Stimulated activated CD8-positive, alpha-beta memory T cell treated with anti-CD3 and anti-CD28 coated beads, Interleukin-7, amount 100 ng/mL, for 1 hour (primary cell): ENCODE data around the gene FUT3.
"Not testable (repeated sequence)": the region's sequence is repeated elsewhere in the genome, so short reads cannot be mapped to it uniquely, and the experiment has no call there.

Source experiments
- DNase-seq, 2 donors: peaks; one replicate each; pipeline ENCODE4 v3.0.0-alpha.2; 2020; ENCODE audit warnings: low read depth in 2 of 2

Gene FUT3

GRCh38 chr19:5851302-5851701, at the start of gene FUT3:
TSS of gene FUT3 (minus strand) at chr19:5851449.
- DNase-seq, result no peak

- DNase-seq, result no peak
Observed at GRCh38 chr19:5900976-5901375, 49.7 kb upstream of the FUT3 start.

GRCh38 chr19:5899728-5900526, 48.7 kb upstream of the FUT3 start:
- DNase-seq, result no peak

- no peak for DNase-seq
Observed at GRCh38 chr19:5897189-5897969, 46.1 kb upstream of the FUT3 start.

- DNase-seq, result no peak
Observed at GRCh38 chr19:5896365-5897076, 45.3 kb upstream of the FUT3 start.

GRCh38 chr19:5895890-5896289, 44.6 kb upstream of the FUT3 start:
- no peak for DNase-seq

- DNase-seq, result no peak
Observed at GRCh38 chr19:5895409-5895808, 44.2 kb upstream of the FUT3 start.

GRCh38 chr19:5894704-5895349, 43.6 kb upstream of the FUT3 start:
- no peak for DNase-seq

- no peak for DNase-seq
Observed at GRCh38 chr19:5893907-5894703, 42.9 kb upstream of the FUT3 start.

- no peak for DNase-seq
Observed at GRCh38 chr19:5893296-5893903, 42.2 kb upstream of the FUT3 start.

GRCh38 chr19:5892772-5893275, 41.6 kb upstream of the FUT3 start:
- no peak for DNase-seq

GRCh38 chr19:5891938-5892771, 40.9 kb upstream of the FUT3 start:
- no peak for DNase-seq

GRCh38 chr19:5891572-5891937, 40.3 kb upstream of the FUT3 start:
- no peak for DNase-seq

GRCh38 chr19:5890099-5890498, 38.9 kb upstream of the FUT3 start:
- no peak for DNase-seq

- no peak for DNase-seq
Observed at GRCh38 chr19:5889288-5889971, 38.2 kb upstream of the FUT3 start.

- not testable (repeated sequence) for DNase-seq
Observed at GRCh38 chr19:5884065-5884811, 33.0 kb upstream of the FUT3 start.

- DNase-seq, result not testable (repeated sequence)
Observed at GRCh38 chr19:5883157-5883873, 32.1 kb upstream of the FUT3 start.
